Activated T-helper 17 cell treated with anti-CD3 and anti-CD28 coated beads, Interleukin-2, amount 50 U/mL, for 72 hours (primary cell): ENCODE measurements around the gene IGFBP3. TPM values are rescaled to one million over a fixed set of nuclear protein-coding genes. Genes with fewer than 3 reads are reported as not detected.

Experiments
- ATAC-seq: fragments of 150-1000 bp; cut with Tn5 transposase; replicated peaks from 2 replicates; pipeline ENCODE4 v1.10.0; 2021; ENCODE audit warnings: mild to moderate bottlenecking, moderate library complexity
- H3K27ac Mint-ChIP-seq: one replicate; pipeline ENCODE4 v1.8.0; 2022; ENCODE audit warnings: mixed read lengths
- H3K27me3 Mint-ChIP-seq: one replicate; pipeline ENCODE4 v1.8.0; 2022; ENCODE audit warnings: mixed read lengths
- H3K36me3 Mint-ChIP-seq: one replicate; pipeline ENCODE4 v1.8.0; 2022; ENCODE audit warnings: low read depth, mild to moderate bottlenecking, mixed read lengths
- H3K4me1 Mint-ChIP-seq: one replicate; pipeline ENCODE4 v1.8.0; 2022; ENCODE audit warnings: mixed read lengths
- H3K4me3 Mint-ChIP-seq: one replicate; pipeline ENCODE4 v1.8.0; 2022; ENCODE audit warnings: mild to moderate bottlenecking, mixed read lengths
- H3K9me3 Mint-ChIP-seq: one replicate; pipeline ENCODE4 v1.8.0; 2022; ENCODE audit warnings: mixed read lengths
- total RNA-seq, 2 donors: library from RNA; stranded (reverse); gene quantifications; one replicate each; pipeline ENCODE4 v1.2.3, GENCODE V29; 2022

Gene IGFBP3
- total RNA-seq, 2 donors from 2014 or later, result 2.6 to 3.6 TPM

DNA sequence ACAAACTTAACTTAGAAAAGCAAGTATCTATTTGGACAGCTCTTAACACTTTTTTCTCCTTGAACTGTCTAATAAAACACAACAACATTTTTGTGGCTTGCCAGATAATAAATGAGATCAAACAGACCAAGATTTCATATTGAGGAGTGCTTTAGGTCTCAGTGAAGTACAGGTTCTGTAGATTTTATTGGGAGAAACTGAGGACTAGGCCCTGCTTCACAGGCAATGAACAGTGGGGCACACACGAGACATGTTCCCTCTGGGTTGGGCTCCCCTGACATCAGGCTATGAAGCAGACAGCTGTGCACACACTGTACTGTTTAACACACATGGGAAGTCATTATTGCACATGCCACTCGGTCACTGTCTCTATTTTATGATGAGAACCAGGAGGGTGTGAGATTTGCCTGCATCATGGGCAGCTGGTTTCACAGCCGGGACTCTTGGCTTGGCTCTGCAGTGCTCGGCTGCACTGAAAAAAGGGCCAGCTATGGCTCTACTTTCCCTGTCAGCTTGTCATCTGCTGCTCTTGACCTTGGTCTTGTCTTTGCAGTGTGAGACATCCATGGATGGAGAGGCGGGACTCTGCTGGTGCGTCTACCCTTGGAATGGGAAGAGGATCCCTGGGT, 28.6 kb downstream of the IGFBP3 start:
- H3K4me3 Mint-ChIP-seq, result no peak overlapping the region
- H3K27me3 Mint-ChIP-seq, result peaks cover 44% of the 10 kb centered on the region
- H3K4me1 Mint-ChIP-seq, result no peaks in the 10 kb centered on the region
- no peak overlapping the region for H3K27ac Mint-ChIP-seq
- ATAC-seq, result no peak
- H3K9me3 Mint-ChIP-seq, result no peaks in the 10 kb centered on the region
- H3K36me3 Mint-ChIP-seq, result no peaks in the 10 kb centered on the region

DNA sequence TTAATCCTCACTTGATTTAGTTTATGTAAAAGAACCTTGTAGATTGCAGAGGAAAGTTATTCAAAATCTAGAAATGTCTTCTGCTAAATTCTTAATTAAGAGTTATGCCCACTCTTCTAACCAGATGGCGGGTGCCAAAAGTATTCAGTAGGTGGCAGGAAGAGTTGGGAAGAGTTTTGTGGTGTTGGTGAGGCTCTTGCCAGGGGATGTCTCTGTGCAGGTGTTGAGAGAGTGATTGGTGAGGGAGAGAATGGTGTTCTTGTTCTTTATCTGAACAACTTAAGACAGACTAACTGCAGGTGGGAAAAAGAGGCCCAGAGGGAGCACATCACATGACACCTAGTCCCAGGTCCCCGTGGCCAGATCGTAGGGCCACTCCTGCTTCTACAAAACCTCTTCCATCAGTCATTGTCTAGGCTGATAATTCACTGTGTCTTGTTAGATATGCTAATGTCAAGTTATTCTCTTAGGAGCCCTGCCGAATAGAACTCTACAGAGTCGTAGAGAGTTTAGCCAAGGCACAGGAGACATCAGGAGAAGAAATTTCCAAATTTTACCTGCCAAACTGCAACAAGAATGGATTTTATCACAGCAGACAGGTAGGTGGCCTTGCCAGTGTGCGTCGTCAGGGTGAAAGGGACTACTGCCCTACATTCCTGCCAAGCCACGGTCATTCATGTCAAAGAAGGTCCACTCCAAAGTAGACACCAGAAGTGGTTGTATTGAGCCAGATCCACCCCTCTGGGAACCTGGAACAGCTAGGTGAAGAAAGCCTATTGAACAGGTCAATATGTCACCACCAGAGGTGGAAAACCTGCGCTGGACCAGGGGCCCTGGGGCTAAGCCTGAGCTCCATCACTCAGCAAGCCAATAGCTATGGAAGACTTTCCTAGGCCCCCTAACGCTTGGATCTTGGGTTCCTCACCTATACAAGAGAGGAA, 29.3 kb downstream of the IGFBP3 start:
- no peak overlapping the region for H3K27ac Mint-ChIP-seq
- H3K27me3 Mint-ChIP-seq, result peaks cover 49% of the 10 kb centered on the region
- no peaks in the 10 kb centered on the region for H3K4me1 Mint-ChIP-seq
- no peaks in the 10 kb centered on the region for H3K9me3 Mint-ChIP-seq
- H3K36me3 Mint-ChIP-seq, result no peaks in the 10 kb centered on the region
- no peak overlapping the region for H3K4me3 Mint-ChIP-seq
- no peak for ATAC-seq

DNA sequence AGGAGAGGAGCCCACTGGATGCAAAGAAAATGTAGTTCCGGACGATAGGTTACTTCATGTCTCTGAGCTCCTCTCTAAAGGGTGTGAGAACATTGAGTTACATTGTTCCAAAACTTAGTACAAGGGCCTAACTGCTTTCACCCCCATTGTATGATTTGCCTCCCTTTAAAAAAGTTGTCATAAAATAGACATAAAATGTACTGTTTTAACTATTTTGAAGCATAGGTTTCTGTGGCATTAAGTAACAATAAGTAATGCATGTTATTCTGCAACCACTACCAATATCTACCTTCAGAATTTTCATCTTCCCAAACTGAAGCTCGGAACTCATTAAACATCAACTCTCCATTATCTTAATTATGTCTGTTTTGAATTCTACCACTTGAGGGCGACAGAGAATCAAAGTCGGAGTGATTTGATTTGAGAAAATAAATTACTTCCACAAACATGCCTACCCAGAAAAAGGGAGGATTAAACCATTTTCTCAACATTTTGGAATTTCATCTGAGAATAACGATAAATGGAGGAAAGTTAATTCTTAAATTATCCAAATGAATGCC, 30.1 kb downstream of the IGFBP3 start:
- Mint-ChIP-seq H3K4me3 (no peak overlapping the region), H3K27me3 (peaks cover 48% of the 10 kb centered on the region), H3K9me3 (no peaks in the 10 kb centered on the region), H3K4me1 (no peaks in the 10 kb centered on the region), H3K27ac (no peak overlapping the region), H3K36me3 (no peaks in the 10 kb centered on the region)
- no peak for ATAC-seq

DNA sequence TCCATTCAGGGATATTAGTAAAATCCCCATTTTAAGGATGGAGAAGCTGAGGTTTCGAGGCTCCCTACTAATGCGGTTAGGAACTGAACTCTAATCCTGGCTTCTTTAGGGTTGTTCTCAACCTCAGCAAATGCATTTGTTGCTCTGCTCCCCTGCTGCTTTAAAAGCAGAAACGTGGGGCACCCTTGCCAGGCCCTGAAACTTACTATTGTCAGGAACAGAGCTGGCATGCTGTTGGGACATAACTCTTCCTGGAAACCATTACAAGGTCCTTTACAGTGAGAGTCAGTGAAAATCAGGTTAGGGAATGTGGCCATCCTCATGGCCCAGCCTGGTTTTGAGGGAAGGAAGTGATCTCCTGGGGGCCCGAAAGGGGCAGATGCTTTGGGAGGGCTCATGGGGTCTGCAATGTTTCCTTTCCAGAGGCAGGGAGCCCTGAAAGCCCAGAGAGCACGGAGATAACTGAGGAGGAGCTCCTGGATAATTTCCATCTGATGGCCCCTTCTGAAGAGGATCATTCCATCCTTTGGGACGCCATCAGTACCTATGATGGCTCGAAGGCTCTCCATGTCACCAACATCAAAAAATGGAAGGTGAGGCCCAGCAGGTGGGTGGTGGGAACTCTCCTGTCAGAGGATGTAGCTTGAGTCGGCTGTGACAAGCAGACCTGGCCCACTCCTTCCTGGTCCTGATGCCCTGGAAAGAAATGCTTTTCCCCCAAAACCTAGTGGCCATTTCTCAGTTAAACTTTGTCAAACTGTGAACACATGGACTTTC, 30.8 kb downstream of the IGFBP3 start:
- Mint-ChIP-seq H3K27me3 (peaks cover 44% of the 10 kb centered on the region), H3K27ac (no peak overlapping the region), H3K36me3 (no peaks in the 10 kb centered on the region)

DNA sequence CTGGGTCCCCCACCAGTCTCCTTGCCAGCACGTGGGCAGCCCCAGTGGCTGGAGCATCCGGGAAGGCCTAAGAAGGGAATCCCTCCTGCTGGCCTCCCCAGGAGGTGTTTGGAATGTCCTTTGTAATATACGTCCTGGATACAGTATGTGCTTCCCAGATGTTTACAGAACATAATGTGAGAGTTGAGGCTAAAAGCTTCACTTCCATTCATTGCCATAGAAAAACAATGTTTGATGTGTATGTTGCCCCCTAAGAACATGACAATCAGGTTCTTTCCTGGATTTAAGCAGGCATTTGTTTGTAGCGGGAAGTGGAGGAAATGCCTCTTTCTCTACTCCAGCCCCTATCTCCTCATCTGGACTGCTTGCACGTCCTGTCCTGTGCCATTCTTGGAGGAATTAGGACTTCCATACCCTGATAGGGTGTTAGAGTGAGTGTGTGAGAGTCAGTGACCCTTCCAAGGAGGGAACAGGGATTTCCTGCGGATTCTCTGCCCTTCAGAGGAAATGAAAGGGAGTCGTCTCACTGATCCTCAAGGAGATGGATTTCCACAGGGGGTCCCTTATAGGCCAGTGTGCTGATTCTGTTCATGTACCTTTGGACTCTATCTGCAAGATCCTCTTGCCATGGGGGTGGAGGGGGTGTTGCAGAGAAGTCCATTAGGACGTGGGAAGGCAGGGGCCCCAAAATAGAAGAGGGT, 31.6 kb downstream of the IGFBP3 start:
- no peaks in the 10 kb centered on the region for H3K4me1 Mint-ChIP-seq
- no peak overlapping the region for H3K27ac Mint-ChIP-seq
- H3K9me3 Mint-ChIP-seq, result no peaks in the 10 kb centered on the region
- H3K27me3 Mint-ChIP-seq, result peaks cover 42% of the 10 kb centered on the region
- H3K36me3 Mint-ChIP-seq, result no peaks in the 10 kb centered on the region
- H3K4me3 Mint-ChIP-seq, result no peak overlapping the region
- no peak for ATAC-seq

More for the DNA sequence above, 30.8 kb downstream of the IGFBP3 start:
- no peaks in the 10 kb centered on the region for H3K4me1 Mint-ChIP-seq
- H3K4me3 Mint-ChIP-seq, result no peak overlapping the region
- no peaks in the 10 kb centered on the region for H3K9me3 Mint-ChIP-seq
- ATAC-seq, result no peak

DNA sequence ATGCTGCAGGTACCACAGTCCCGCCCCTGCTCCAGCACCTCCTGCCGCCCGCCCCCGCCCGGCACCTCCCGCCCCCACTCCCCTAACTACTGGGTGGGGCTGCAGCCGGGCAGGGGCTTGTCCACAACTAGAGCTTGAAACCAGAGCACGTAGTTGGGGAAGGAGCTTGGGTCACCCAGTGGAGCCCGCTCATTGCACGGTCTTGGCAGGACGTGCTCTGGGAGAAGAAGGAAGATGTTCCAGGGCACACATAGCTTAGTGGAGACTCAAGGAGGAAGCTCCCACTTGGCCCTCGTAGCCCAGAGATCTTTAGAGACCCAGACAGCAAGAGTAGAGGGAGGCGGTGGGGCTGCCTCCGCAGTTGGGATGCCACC, 32.1 kb downstream of the IGFBP3 start:
- no peak for ATAC-seq
- Mint-ChIP-seq H3K36me3 (no peaks in the 10 kb centered on the region), H3K9me3 (no peaks in the 10 kb centered on the region), H3K4me1 (no peaks in the 10 kb centered on the region), H3K27ac (no peak overlapping the region), H3K27me3 (peaks cover 39% of the 10 kb centered on the region), H3K4me3 (no peak overlapping the region)

DNA sequence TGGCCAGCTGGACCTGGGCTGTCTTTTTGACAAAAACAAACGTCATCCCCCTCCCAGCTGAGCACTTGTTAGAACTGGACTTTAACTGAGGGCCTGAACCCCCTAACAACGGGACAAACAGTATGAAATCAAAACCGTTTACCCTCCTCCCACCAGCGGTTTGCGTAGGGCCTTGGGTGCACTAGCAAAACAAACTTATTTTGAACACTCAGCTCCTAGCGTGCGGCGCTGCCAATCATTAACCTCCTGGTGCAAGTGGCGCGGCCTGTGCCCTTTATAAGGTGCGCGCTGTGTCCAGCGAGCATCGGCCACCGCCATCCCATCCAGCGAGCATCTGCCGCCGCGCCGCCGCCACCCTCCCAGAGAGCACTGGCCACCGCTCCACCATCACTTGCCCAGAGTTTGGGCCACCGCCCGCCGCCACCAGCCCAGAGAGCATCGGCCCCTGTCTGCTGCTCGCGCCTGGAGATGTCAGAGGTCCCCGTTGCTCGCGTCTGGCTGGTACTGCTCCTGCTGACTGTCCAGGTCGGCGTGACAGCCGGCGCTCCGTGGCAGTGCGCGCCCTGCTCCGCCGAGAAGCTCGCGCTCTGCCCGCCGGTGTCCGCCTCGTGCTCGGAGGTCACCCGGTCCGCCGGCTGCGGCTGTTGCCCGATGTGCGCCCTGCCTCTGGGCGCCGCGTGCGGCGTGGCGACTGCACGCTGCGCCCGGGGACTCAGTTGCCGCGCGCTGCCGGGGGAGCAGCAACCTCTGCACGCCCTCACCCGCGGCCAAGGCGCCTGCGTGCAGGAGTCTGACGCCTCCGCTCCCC, 32.7 kb downstream of the IGFBP3 start, which contains the start of gene IGFBP1:
Gene IGFBP1, plus strand, starts transcription at position 304 of the 808 bp plus-strand sequence. Its CDS starts 165 bp downstream, at position 469.
- Mint-ChIP-seq H3K27me3 (peaks cover 34% of the 10 kb centered on the region), H3K27ac (no peak within 1 kb of the TSS), H3K36me3 (no peaks in the 10 kb centered on the region), H3K4me1 (no peaks in the 10 kb centered on the region), H3K4me3 (peak within 1 kb of the TSS; percentile 22), H3K9me3 (no peaks in the 10 kb centered on the region)
- no peak for ATAC-seq

DNA sequence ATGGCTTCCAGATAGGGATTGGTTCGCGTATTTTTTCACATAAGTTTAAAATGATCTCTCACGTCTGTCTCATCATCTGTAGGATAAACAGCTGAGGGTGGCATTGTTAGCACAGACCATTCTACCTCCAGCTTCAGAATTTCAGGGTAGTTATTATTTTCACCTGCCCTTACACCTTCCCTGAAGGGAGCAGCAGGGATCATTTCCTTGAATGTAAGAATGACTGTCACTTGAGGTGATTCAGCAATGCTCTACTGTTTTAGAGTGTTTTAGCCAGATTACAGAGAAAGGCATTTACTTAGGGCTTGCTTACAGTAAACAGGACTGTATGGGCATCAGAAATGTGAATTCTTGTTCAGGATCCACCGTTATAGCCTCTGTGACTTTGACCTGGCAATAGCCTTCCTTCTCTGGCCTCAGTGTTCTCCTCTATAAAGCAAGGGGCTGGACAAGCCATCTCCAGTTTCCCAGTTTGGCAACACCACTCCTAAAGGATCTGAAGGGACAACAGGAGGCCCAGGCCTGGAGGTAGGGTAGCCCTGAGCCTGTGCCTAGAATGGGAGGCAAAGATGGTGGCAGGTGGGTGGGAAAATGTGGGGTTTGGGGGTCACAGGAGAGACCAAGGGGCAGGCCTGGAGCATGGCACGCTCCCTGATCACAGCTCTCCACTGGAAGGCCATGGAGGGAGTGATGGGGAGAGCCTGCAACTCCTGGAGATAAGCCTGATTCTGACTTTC, 34.0 kb downstream of the IGFBP3 start:
- H3K27me3 Mint-ChIP-seq, result peaks cover 34% of the 10 kb centered on the region

DNA sequence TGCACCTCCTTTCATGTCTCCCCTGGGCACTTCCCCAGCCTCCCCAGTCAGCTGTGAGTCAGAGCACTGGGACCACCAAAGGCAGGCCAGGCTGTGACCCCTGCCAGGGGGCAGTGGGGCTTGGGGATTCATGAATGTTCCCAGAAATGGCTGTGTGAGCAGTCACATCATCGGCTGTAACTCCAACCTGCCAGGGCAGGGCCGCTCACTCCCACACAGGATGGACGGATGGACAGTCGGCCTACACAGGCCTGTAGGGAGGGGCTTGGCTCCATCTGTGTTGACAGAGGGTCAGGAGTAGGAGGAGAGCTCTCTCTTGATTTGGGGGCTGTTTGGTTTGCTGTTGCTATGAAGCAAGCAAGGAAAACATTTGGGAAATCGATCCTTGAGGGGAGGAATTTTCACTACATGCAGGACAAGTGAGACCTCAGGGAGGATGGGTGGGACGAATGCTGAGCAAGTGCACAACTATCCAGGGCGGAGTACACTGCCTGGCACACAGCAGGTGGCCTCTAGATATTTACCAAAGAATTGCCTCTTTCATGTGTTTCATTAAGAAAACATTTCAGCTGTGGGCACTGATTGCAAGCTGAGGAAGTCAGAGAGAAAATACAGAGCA, 35.7 kb downstream of the IGFBP3 start:
- H3K4me3 Mint-ChIP-seq, result no peak overlapping the region
- no peaks in the 10 kb centered on the region for H3K4me1 Mint-ChIP-seq
- no peak overlapping the region for H3K27ac Mint-ChIP-seq
- ATAC-seq, result no peak
- no peaks in the 10 kb centered on the region for H3K9me3 Mint-ChIP-seq
- H3K36me3 Mint-ChIP-seq, result no peaks in the 10 kb centered on the region
- peaks cover 25% of the 10 kb centered on the region for H3K27me3 Mint-ChIP-seq

More for the DNA sequence above, 34.0 kb downstream of the IGFBP3 start:
- no peaks in the 10 kb centered on the region for H3K9me3 Mint-ChIP-seq
- H3K36me3 Mint-ChIP-seq, result no peaks in the 10 kb centered on the region
- no peaks in the 10 kb centered on the region for H3K4me1 Mint-ChIP-seq
- H3K27ac Mint-ChIP-seq, result no peak overlapping the region
- no peak for ATAC-seq
- no peak overlapping the region for H3K4me3 Mint-ChIP-seq

DNA sequence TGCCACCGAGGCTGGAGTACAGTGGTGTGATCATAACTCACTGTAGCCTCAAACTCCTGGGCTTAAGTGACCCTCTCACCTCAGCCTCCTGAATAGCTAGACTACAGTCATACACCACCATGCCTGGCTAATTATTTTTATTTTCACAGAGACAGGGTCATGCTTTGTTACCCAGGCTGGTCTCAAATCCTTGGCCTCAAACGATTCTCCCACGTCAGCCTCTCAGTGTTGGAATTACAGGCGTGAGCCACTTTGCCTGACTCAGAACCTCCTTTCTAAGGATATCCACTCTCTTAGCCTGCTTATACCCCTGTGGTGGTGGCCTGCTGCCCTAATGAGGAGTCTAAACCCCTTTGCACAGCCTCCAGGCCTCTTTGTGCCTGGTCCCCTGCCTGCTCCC, 36.9 kb downstream of the IGFBP3 start:
- Mint-ChIP-seq H3K27ac (no peak overlapping the region), H3K36me3 (no peaks in the 10 kb centered on the region), H3K9me3 (no peaks in the 10 kb centered on the region), H3K4me3 (no peak overlapping the region), H3K4me1 (no peaks in the 10 kb centered on the region), H3K27me3 (peaks cover 18% of the 10 kb centered on the region)
- ATAC-seq, result no peak

DNA sequence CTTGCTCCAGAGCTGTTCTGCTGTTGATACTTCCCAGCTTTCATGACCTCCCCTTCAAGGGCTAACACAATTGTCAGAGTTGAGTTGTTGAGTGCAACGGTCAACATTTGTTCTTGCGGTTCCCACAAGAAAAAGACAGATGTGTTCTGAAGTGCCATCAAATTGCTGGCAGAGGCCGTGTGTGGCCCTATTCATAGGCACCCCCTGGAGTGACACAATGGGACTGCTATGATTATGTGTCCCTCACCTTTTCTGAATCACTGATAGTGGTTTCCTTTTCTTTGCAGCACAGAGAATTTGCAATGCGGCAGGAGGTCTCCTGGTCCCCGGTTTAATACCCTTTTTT, 38.6 kb downstream of the IGFBP3 start:
- Mint-ChIP-seq H3K4me3 (no peak overlapping the region), H3K4me1 (no peaks in the 10 kb centered on the region), H3K27ac (no peak overlapping the region), H3K36me3 (no peaks in the 10 kb centered on the region), H3K27me3 (peaks cover 16% of the 10 kb centered on the region), H3K9me3 (no peaks in the 10 kb centered on the region)
- ATAC-seq, result no peak

DNA sequence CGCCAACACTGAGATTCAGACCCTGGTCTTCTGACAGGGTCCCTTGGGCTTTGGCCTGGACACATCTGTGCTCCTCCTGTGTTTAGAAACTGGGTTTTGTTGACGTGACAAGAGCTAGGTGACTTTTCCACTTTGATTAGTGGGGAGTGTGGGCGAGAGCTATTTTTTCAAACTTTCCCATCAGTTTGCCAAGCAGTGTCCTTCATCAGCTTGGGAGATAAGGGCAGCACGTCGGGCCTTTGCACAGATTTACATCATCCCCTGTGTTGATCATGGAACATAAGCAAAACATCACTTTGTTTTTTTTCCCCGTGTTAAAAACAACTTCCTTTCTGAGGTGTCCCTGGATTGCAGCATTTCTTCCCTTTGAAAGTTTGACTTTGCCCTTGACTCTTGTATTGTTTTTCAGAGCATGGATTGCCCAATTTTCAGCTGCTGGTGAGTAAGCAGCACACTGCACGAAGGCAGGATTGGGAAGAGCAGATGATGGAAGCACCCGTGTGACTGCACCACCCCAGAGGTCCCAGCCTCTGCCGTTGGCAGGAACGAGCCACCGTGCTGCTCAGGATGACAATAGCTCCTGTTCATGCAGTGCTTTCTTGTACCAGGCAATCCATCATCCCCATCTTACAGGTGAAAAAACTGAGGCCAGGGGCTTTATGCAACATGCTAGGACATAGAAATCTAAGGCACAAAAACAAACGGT, 39.2 kb downstream of the IGFBP3 start:
- peaks cover 3% of the 10 kb centered on the region for H3K9me3 Mint-ChIP-seq

More for the DNA sequence above, 39.2 kb downstream of the IGFBP3 start:
- Mint-ChIP-seq H3K36me3 (no peaks in the 10 kb centered on the region), H3K4me1 (no peaks in the 10 kb centered on the region), H3K4me3 (no peak overlapping the region), H3K27me3 (peaks cover 14% of the 10 kb centered on the region), H3K27ac (no peak overlapping the region)
- no peak for ATAC-seq
